H54 (cell line): ENCODE data around the gene PTPRK.

Source experiments
- DNase-seq: peaks from one replicate; pipeline ENCODE4 v3.0.0; 2011; ENCODE audit warnings: low spot score, mixed read lengths; ENCODE audit not compliant: insufficient read length
- FAIRE-seq: peaks from 3 replicates; lab custom pipeline; 2011; peaks lifted over from hg19 to GRCh38; lab: Jason Lieb, UNC
- POLR2A ChIP-seq: IDR thresholded peaks from 2 replicates; pipeline ENCODE4 v1.6.1; 2011; ENCODE audit warnings: low read depth, mild to moderate bottlenecking, low read length

PTPRK gene

DNA sequence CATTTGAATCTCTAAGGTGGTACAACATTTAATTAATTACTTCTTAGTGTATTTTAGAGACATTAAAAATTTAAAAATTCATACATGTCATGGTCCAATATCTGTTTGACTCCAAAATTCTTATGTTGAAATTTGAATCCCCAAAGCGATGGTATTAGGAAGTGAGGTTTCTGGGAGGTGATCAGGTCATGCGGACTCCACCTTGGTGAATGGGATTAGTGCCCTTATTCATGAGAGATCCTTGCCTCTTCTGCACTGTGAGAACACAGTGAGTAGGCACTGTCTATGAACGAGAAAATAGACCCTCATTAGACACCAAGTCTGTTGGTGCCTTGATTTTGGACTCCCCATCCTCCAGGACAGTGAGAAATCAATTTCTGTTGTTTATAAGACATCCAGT is 254.7 kb downstream of the PTPRK start:
- DNase-seq (no peak), FAIRE-seq (no peak)
- no peak for TF ChIP-seq POLR2A

DNA sequence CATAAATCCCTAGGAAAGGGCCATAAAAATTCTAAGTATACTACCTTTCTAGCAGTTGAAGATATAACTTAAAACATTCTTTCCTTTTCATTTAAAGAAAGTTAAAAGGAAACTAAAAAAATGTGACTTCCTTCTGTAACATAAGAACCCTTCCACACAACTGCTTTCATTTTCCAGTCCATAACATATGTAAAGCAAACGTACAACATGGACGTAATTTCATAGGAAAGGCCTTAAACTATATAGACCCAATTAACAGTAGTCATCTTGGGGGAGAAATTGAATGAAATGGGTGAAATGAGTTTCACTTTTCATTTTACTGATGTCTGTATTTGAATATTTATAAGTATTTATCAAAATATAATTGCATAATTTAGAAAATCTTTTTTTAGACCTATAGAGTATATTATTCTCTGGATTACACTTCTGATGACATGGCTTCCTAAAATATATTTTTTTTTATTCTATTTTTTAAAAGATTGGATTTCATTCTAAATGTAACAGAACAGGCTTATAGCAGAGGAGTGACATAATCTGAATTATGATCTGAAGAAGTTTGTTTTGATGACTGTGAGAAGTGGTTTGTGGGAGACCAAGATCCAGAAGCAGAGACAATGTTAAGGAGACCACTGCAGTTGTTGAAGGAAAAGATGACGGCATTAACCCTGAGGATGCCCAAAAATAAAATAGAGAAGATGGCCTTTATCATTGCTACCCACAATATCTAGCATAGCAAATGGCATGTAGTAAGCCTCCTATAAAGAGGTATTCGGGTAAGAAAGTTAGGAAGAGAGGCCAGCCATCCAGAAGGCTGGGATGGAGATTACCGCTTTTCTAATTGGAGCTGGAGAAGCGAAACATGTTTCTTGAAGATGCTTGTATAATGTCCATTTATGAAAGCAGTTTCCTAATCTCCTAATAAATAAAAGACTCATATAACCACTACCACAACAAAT is 260.4 kb downstream of the PTPRK start:
- FAIRE-seq (no peak), DNase-seq (no peak)
- TF ChIP-seq POLR2A: no peak

DNA sequence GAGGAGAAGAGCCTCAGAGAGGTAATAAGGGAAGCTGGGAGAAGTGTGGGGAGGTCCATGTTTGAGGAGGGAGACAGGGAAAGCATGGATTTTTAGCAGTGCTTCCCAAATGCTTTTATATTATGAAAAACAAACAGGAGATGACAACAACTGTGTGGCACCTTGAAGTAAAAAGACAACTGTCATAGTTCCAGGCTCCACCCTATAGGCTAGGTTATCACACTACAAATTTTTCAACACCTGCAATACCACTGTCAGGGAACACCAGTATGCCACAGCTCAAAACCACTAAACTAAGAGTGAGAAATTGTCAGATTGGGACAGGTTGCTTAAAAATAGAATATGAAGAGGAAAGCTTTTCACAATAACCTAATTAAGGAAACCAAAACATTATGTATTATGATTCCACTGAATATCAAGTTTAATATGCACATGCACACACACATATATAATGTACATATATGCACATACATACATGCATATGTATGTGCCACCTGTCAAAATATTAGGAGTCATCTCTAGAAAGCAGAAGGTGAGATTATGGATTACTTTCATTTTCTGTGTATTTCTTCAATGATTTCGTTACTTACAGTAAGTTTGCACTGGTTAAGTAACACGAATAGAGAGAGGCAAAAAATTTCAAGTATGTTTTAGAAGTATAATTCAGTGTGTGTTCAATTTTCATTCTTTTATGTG is 261.2 kb downstream of the PTPRK start:
- DNase-seq (no peak), FAIRE-seq (no peak)
- TF ChIP-seq POLR2A: no peak

DNA sequence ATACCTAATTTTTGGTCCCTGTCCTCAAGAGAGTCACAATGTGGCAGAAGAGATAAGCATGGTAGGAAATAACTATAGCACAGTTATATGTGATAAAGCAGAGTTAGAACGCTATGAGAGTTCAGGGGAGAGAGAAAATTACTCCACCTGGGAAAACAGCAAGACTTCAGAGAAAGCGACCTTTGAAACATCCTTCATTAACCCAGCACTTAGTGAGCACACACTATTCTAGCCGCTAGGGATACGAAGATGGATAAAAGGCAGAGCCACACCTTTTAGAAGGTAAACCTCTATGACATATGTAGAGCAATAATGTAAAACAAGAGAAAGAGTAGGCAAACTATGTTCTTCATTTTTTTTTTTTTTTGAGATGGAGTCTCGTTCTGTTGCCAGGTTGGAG is 264.3 kb downstream of the PTPRK start:
- FAIRE-seq: no peak
- no peak for DNase-seq

GRCh38 chr6:128252341-128253176 is 267.8 kb downstream of the PTPRK start:
- FAIRE-seq: no peak
- DNase-seq: no peak
- no peak for TF ChIP-seq POLR2A

More for the DNA sequence above, 264.3 kb downstream of the PTPRK start:
- TF ChIP-seq POLR2A: no peak

- FAIRE-seq: no peak
These were observed 268.7 kb downstream of the PTPRK start for GRCh38 chr6:128251445-128252340.

GRCh38 chr6:128250370-128251070 is 269.9 kb downstream of the PTPRK start:
- FAIRE-seq: no peak
- TF ChIP-seq POLR2A: no peak

More at GRCh38 chr6:128251445-128252340, 268.7 kb downstream of the PTPRK start:
- TF ChIP-seq POLR2A: no peak
- no peak for DNase-seq

DNA sequence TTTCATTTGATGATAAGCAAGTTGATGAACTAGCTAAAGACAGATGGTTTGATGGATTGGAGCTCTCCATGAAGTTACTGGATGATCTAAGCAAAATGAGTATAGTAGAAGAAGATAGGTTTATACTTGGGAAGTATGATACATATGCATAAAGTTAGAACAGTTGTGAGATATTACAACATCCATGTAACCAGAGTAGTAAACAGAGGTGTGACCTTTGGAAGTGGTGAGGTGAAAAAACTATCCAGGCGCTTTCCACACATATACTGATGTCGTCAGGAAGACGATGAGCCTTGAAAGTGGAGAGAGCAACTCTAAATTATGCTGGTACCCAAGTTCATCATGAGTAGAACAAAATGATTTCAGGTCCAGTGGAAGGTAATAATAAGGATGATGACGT is 271.0 kb downstream of the PTPRK start:
- no peak for FAIRE-seq
- no peak for DNase-seq
- no peak for TF ChIP-seq POLR2A

More at GRCh38 chr6:128250370-128251070, 269.9 kb downstream of the PTPRK start:
- no peak for DNase-seq

DNA sequence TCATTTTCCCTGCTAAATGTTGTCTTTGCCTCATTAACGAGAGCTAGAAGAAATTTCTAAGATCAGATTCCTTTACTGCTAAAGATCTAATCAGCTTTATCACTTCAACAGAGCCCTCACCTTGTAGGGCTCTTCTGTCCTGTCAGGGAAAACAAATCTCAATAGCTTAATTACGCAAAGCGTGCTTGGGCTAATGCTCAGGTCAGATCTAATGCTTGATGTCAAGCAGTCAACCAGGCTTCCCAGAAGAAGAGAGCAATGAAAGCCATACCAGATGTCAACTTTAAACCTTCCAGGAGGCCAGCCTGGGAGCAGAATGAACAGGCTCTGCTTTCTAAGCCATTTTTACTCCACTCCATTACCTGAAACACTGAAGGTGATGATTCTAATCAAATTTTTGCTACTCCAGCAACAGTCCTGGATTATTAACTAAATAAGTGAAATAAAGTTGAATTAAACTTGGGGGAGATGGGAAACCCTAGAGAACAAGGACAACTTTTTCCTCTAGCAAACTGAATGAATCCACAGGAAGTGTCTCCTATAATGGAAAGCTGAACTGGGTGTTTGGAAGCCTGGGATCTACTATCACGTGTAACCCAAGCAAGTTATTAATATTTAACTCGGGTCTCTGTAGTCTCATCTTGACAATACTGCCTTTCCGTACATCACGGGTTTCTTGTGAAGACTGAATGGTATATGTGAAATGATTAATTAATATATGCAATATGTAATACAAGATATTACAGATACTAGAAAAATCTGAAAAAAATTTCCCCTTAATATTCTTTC is 273.7 kb downstream of the PTPRK start:
- DNase-seq (no peak), FAIRE-seq (no peak)
- no peak for TF ChIP-seq POLR2A

DNA sequence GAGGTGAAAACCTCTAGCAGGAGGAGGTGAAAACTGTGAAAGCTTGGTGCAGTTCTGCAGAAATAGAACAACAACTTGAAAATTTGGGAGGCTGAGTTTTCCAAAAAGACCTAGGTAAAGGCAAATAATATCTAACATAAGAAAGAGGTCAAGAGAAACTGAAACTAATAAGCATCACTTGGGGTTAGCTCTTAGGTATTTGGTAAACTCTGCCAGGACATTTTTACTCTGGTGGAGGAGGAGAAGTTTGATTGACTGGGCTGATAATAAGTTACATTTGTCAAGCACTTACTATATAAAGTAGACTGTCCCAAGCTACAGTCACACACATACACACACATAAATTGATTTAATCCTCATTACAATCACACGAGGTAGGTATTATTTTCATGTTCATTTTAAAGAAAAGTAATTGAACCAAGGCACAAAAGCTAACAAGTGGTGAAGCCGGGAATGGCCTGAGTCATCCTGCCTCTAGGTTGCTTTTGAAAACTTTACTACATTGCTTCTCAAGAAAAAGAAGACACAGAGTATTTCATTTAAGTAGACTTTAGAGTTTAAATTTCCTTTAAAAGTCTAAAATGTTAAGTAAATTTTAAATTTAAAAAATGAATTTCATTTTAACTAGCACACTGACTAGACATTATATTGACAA is 275.5 kb downstream of the PTPRK start:
- TF ChIP-seq POLR2A: no peak
- FAIRE-seq: no peak
- no peak for DNase-seq
